K562 (cell line): ENCODE measurements around the gene CACNG8. TPM values are rescaled to one million over a fixed set of nuclear protein-coding genes. Genes with fewer than 3 reads are reported as not detected.

Experiments used
- ATAC-seq: fragments of 200-7000 bp; cut with Tn5 transposase; 3 replicates; pipeline ENCODE4 v1.9.1; 2020; ENCODE audit warnings: moderate library complexity
- BruUV-seq: library from RNA; stranded (reverse); fragments of 400-500 nt; replicated peaks from 2 replicates; lab custom pipeline; 2021; lab: Mats Ljungman, UMichigan
- CTCF ChIA-PET: fragments of 300-600 bp; formaldehyde crosslinking; extraction: SDS; loops from one replicate; lab custom pipeline; 2021; ENCODE audit warnings: low intra/inter-chr PET ratio; lab: Yijun Ruan, JAX
- POLR2A ChIA-PET: fragments of 300-600, 350-650 bp; sonication (Branson Sonifier 250); formaldehyde crosslinking; extraction: SDS; loops from one replicate; lab custom pipeline; 2021; ENCODE audit warnings: antibody characterized with exemption, inconsistent platforms; lab: Yijun Ruan, JAX
- DNase-seq, 4 experiments: peaks; one replicate each; pipeline versions ENCODE4 v3.0.0 to v3.0.0-alpha.2; 2011 to 2018; ENCODE audit warnings: low spot score in 3 of 4, mixed read lengths in 3 of 4; ENCODE audit errors: extremely low read depth in 1 of 4
- FAIRE-seq: peaks from 2 replicates; lab custom pipeline; 2011; peaks lifted over from hg19 to GRCh38; lab: Jason Lieb, UNC
- H2AFZ ChIP-seq: 2 replicates; pipeline ENCODE4 v1.6.0; 2011; ENCODE audit warnings: low read depth, low read length, control low read depth, inconsistent platforms
- H3K27ac ChIP-seq: fragments of 200-600 bp; 3 replicates; pipeline ENCODE4 v1.8.0; 2011; ENCODE audit warnings: low read depth, mild to moderate bottlenecking, control low read depth, inconsistent platforms, low read length, moderate library complexity, mixed read lengths; ENCODE audit errors: extremely low read depth
- H3K27me3 ChIP-seq, 2 experiments: fragments of 300-600 bp in 1 of 2; 2 replicates in 1 of 2; 3 replicates in 1 of 2; pipeline versions ENCODE4 v1.6.0 to v1.8.0; 2011; ENCODE audit warnings: inconsistent platforms in 2 of 2, low read length in 2 of 2, mild to moderate bottlenecking in 1 of 2, mixed read lengths in 1 of 2, moderate library complexity in 1 of 2; ENCODE audit not compliant: control insufficient read depth in 2 of 2, insufficient read depth in 2 of 2
- H3K36me3 ChIP-seq: fragments of 300-600 bp; 3 replicates; pipeline ENCODE4 v1.8.0; 2011; ENCODE audit warnings: mild to moderate bottlenecking, low read length, inconsistent platforms; ENCODE audit not compliant: control insufficient read depth, insufficient read depth
- H3K4me1 ChIP-seq, 2 experiments: fragments of 200-600 bp in 1 of 2; replicated peaks in 1 of 2; 2 replicates in 1 of 2; 3 replicates in 1 of 2; pipeline versions ENCODE4 v1.5.1 to v1.8.0; 2011; ENCODE audit warnings: inconsistent platforms in 2 of 2, low read length in 2 of 2, mild to moderate bottlenecking in 1 of 2, mixed read lengths in 1 of 2, moderate library complexity in 1 of 2; ENCODE audit not compliant: control insufficient read depth in 2 of 2, insufficient read depth in 2 of 2
- H3K4me2 ChIP-seq: 2 replicates; pipeline ENCODE4 v1.6.1; 2011; ENCODE audit warnings: low read length, control low read depth, inconsistent platforms, mixed read lengths; ENCODE audit not compliant: insufficient read depth
- H3K4me3 ChIP-seq: fragments of 200-600 bp; sonication (generic), shearing (Covaris generic); 2 replicates; pipeline ENCODE4 v1.5.1; 2016; ENCODE audit warnings: control low read depth, inconsistent platforms
- H3K79me2 ChIP-seq: fragments of 200-600 bp; 3 replicates; pipeline ENCODE4 v1.8.0; 2011; ENCODE audit warnings: low read length, inconsistent platforms; ENCODE audit not compliant: control insufficient read depth, insufficient read depth
- H3K9ac ChIP-seq, 2 experiments: 2 replicates each; pipeline versions ENCODE4 v1.6.0 to v1.6.1; 2011; ENCODE audit warnings: low read depth in 2 of 2, low read length in 2 of 2, control low read depth in 1 of 2, inconsistent platforms in 1 of 2, mild to moderate bottlenecking in 1 of 2, mixed read lengths in 1 of 2; ENCODE audit not compliant: insufficient read depth in 1 of 2
- H3K9me1 ChIP-seq: one replicate; pipeline ENCODE4 v1.6.0; 2011; ENCODE audit warnings: inconsistent platforms, mild to moderate bottlenecking, low read length, moderate library complexity; ENCODE audit not compliant: control insufficient read depth, insufficient read depth
- H3K9me3 ChIP-seq: replicated peaks from 2 replicates; pipeline ENCODE4 v1.5.1; 2011; ENCODE audit warnings: low read depth, low read length, inconsistent platforms; ENCODE audit not compliant: control insufficient read depth, insufficient read depth
- H4K20me1 ChIP-seq: replicated peaks from 2 replicates; pipeline ENCODE4 v1.6.1; 2011; ENCODE audit warnings: low read length, inconsistent platforms, mixed read lengths; ENCODE audit not compliant: control insufficient read depth, insufficient read depth
- GTF2F1 ChIP-seq: IDR thresholded peaks from 2 replicates; pipeline ENCODE4 v1.6.1; 2011; ENCODE audit warnings: low read depth, low read length, improper control_type of control experiment
- NUFIP1 ChIP-seq: fragments of 450-650 bp; IDR thresholded peaks from 2 replicates; pipeline ENCODE4 v1.6.1; 2018; ENCODE audit not compliant: partially characterized antibody
- RBFOX2 ChIP-seq: fragments of 200-400 bp; formaldehyde crosslinking; IDR thresholded peaks from 2 replicates; pipeline ENCODE4 v1.6.1; 2017; ENCODE audit warnings: low read depth, mild to moderate bottlenecking, low read length, moderate library complexity
- ZNF764 ChIP-seq: fragments of 250-450 bp; sonication (Bioruptor Pico); IDR thresholded peaks from 2 replicates; pipeline ENCODE4 v1.4.0; 2020; ENCODE audit warnings: low read depth, mild to moderate bottlenecking, moderate library complexity
- WGBS: fragments of 100-300 bp; shearing (Covaris generic); methylation state at CpG from one replicate; pipeline ENCODE4 v1.1.6; 2016; ENCODE audit warnings: low coverage, mixed read lengths; ENCODE audit not compliant: insufficient coverage; ENCODE audit errors: missing lambda C conversion rate; 5-methylcytosine and 5-hydroxymethylcytosine counted together
- in situ Hi-C: fragments of 300-500 bp; cut with MboI; formaldehyde crosslinking; loops from 4 replicates; pipeline ENCODE4 v1.15.0; 2018; ENCODE audit warnings: inconsistent platforms, mixed read lengths
- intact Hi-C: fragments of 100-400 bp; cut with micrococcal nuclease; formaldehyde crosslinking; loops from 2 replicates; pipeline ENCODE4 v1.14.2; 2022
- polyA plus RNA-seq, 8 experiments: library from polyadenylated mRNA; depleted of rRNA in 4 of 8; stranded (reverse) in 5 of 8; unstranded in 3 of 8; fragments of >200 nt; fragmentation: Nextera tagmentation in 2 of 8; fragmentation: Illumina TruSeq in 1 of 8; extraction: Ambion mirVana in 2 of 8; extraction: Trizol in 1 of 8; gene quantifications; 2 replicates each; pipeline versions ENCODE4 v1.2.1 to v1.2.3, GENCODE V29; 2011 to 2014; ENCODE audit warnings: inconsistent platforms in 1 of 8, missing spikeins in 1 of 8
- total RNA-seq, 7 experiments: library from RNA; depleted of rRNA in 6 of 7; stranded (reverse); fragments of >200 nt in 6 of 7; fragmentation: Illumina TruSeq in 2 of 7; extraction: Trizol in 2 of 7; gene quantifications; 2 replicates each; pipeline versions ENCODE4 v1.2.1 to v1.2.3, GENCODE V29; 2011 to 2021; ENCODE audit warnings: low replicate concordance in 1 of 7
- TF ChIP-seq, protein P1 (sequence below): fragments of 250-450 bp; sonication (Bioruptor Pico); IDR thresholded peaks from 2 replicates; pipeline ENCODE4 v1.4.0; 2020; ENCODE audit warnings: mild to moderate bottlenecking, moderate library complexity, borderline replicate concordance

The CACNG8 gene
- total and polyA plus RNA-seq, 9 of the 15 experiments (the other 6 are each of a cell fraction or from before 2014, with no cell fraction given) = 0.02 to 0.05 TPM; not detected in 7

DNA sequence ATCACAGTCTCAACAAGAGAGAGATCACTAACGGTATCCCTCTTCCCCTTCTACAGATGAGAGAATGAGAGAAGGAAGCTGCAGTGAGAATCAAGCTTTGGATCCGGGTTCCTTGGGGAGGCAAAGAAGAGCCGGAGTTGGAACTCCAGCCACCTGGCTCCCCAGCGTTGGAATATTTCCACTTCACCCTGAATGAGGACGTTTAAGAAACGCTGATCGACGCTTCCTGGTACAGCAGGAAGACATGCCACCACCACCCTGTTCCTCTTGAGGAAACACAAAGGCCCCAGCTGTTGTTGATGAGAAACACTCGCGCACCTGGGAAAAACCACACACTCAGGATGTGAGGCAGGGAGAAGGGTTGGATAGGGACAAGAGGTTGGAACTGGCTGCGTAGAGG, 11.3 kb upstream of the CACNG8 start:
- H3K4me2 ChIP-seq = no peak overlapping the region
- H3K36me3 ChIP-seq = no peaks in the 10 kb centered on the region
- CTCF ChIA-PET = no interaction called here
- no peak overlapping the region for H3K9ac ChIP-seq
- no peak overlapping the region for H3K4me3 ChIP-seq
- TF ChIP-seq, protein P1, sequence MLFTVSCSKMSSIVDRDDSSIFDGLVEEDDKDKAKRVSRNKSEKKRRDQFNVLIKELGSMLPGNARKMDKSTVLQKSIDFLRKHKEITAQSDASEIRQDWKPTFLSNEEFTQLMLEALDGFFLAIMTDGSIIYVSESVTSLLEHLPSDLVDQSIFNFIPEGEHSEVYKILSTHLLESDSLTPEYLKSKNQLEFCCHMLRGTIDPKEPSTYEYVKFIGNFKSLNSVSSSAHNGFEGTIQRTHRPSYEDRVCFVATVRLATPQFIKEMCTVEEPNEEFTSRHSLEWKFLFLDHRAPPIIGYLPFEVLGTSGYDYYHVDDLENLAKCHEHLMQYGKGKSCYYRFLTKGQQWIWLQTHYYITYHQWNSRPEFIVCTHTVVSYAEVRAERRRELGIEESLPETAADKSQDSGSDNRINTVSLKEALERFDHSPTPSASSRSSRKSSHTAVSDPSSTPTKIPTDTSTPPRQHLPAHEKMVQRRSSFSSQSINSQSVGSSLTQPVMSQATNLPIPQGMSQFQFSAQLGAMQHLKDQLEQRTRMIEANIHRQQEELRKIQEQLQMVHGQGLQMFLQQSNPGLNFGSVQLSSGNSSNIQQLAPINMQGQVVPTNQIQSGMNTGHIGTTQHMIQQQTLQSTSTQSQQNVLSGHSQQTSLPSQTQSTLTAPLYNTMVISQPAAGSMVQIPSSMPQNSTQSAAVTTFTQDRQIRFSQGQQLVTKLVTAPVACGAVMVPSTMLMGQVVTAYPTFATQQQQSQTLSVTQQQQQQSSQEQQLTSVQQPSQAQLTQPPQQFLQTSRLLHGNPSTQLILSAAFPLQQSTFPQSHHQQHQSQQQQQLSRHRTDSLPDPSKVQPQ = no peak
- TF ChIP-seq, all 486 proteins: peak for 0
- Histone ChIP-seq H3K9me3 (no peaks in the 10 kb centered on the region), H4K20me1 (no peaks in the 10 kb centered on the region), H2AFZ (no peak overlapping the region), H3K27ac (no peak overlapping the region), H3K4me1 (no peaks in the 10 kb centered on the region), H3K27me3 (peaks cover 18 to 27% of the 10 kb centered on the region in 2 experiments; a peak in 4 of 5 replicates), H3K79me2 (no peaks in the 10 kb centered on the region), H3K9me1 (no peaks in the 10 kb centered on the region)
- intact Hi-C loops = no loop called here
- no TSS peak for BruUV-seq
- no peak for FAIRE-seq
- POLR2A ChIA-PET = no interaction called here
- DNase-seq = no peak
- in situ Hi-C loops = no loop called here
- WGBS = 4% methylated on average over 11 of the region's 11 CpGs
- ATAC-seq = no peak

DNA sequence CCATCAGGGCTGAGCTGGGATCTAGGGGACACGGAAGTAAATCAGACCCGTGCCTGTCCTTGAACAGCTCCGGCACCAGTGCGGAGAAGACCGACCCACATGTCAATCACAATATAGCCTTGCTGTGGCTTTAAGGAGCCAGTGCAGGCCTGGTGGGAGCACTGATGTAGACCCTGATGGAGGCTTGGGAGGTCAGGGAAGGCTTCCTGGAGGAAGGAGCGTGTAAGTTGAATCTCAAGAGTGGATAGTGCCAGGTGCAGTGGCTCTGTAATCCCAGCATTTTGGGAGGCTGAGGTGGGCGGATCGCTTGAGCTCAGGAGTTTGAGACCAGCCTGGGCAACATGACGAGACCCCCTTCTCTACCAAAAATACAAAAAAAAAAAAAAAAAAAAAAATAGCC, 10.8 kb upstream of the CACNG8 start:
- no peak overlapping the region for H3K4me3 ChIP-seq
- H3K4me2 ChIP-seq = no peak overlapping the region
- H4K20me1 ChIP-seq = no peaks in the 10 kb centered on the region
- POLR2A ChIA-PET = no interaction called here
- H2AFZ ChIP-seq = no peak overlapping the region
- H3K9me1 ChIP-seq = no peaks in the 10 kb centered on the region
- no peak overlapping the region for H3K9ac ChIP-seq
- no peaks in the 10 kb centered on the region for H3K4me1 ChIP-seq
- intact Hi-C loops (no loop called here), in situ Hi-C loops (no loop called here)
- H3K27ac ChIP-seq = no peak overlapping the region
- no peaks in the 10 kb centered on the region for H3K36me3 ChIP-seq
- CTCF ChIA-PET = no interaction called here
- peaks cover 18 to 27% of the 10 kb centered on the region in 2 experiments for H3K27me3 ChIP-seq
- H3K9me3 ChIP-seq = no peaks in the 10 kb centered on the region
- 7% methylated on average over 8 of the region's 9 CpGs for WGBS
- ATAC-seq = no peak
- no peak for DNase-seq
- no peaks in the 10 kb centered on the region for H3K79me2 ChIP-seq
- no peak for FAIRE-seq
- no TSS peak for BruUV-seq
- no peak for TF ChIP-seq GTF2F1
- TF ChIP-seq NUFIP1 = no peak
- no peak for TF ChIP-seq ZNF764
- TF ChIP-seq RBFOX2 = no peak
